Fibroblast of peridontal ligament (primary cell): ENCODE results near the gene SPINT3.
A peak's percentile ranks its signal among the peaks of the same experiment; 100 is the strongest.

Experiments used
- DNase-seq: peaks from one replicate; pipeline ENCODE4 v3.0.0-alpha.2; 2010; ENCODE audit errors: extremely low read depth

The SPINT3 gene

GRCh38 chr20:45515147-45515913 is at the start of gene SPINT3:
SPINT3 (minus strand) TSS chr20:45515622; CDS start chr20:45515608, 14 bp downstream.
- DNase-seq = no peak

DNA sequence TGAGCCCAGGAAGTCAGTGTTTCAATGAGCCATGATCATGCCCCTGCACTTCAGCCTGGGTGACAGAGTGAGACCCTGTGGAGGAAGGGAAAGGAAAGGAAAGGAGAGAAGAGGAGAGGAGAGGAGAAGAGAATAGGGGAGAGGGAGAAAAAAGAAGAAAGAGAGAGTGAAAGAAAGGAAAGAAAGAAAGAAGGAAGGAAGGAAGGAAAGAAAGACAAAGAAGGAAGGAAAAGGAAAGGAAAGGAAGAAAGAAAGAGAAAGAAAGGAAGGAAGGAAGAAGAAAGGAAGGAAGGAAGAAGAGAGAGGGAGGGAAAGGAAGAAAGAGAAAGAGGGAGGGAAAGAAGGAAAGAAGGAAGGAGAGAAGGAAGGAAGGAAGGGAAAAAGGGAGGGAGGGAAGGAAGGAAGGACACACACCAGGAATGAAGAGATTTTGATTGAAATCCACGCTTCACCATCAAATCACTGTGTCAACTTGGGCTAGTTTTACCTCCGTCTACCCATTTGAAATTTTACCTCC is 49.4 kb upstream of the SPINT3 start:
- no peak for DNase-seq

GRCh38 chr20:45555198-45555597 is 39.8 kb upstream of the SPINT3 start:
- DNase-seq = no peak

- no peak for DNase-seq
Measured at GRCh38 chr20:45552456-45552855, 37.0 kb upstream of the SPINT3 start.

DNA sequence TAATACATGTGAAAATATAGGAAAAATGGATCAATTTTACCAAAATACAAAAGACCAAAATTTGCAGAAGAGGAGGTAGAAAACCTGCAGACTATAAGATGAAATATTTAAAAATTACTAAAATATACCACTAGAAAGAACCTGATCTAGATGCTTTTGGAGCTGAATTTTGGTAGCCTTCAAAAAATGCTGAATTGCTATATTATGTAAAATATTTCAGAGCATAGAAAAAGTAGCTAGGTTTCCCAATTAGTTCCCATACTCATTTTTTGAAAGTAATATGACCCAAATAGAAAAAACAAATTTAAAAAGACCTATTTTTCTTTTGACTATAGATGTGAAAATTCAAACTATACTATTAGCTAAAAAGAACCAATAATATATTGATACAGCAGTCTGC is 35.3 kb upstream of the SPINT3 start:
- DNase-seq = no peak

GRCh38 chr20:45548410-45548809 is 33.0 kb upstream of the SPINT3 start:
- DNase-seq = no peak

DNA sequence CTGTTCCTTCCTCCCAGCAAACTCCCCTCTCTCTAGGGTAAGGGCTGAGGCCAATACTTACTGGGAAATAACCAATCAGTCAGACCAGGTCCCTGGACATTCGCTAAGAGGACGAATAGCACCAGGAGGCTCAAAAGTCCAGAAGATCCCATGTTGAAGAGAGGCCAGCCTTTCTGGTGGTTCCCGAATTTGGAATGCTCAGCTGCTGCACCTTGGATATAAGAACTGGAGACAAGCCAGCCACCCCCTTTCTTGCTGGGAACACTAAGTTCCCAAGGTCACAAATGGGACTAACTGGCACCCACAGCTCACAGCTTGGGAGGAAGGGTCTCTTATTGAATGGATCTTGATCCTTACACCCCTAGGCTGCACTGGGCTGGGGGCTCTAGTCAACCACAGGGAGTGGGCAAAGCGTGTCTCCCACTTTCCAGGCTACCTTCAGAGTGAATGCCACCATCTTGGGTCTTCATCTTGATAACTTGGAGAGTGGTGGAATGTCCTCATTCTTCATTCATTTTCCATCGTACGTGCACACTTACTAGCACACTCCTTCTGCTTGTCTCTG is 31.9 kb upstream of the SPINT3 start, which contains the start of gene EPPIN:
TSS of gene EPPIN (minus strand) at position 196 of the 565 bp plus-strand sequence. CDS start at position 152, 44 bp downstream.
- DNase-seq = no peak

DNA sequence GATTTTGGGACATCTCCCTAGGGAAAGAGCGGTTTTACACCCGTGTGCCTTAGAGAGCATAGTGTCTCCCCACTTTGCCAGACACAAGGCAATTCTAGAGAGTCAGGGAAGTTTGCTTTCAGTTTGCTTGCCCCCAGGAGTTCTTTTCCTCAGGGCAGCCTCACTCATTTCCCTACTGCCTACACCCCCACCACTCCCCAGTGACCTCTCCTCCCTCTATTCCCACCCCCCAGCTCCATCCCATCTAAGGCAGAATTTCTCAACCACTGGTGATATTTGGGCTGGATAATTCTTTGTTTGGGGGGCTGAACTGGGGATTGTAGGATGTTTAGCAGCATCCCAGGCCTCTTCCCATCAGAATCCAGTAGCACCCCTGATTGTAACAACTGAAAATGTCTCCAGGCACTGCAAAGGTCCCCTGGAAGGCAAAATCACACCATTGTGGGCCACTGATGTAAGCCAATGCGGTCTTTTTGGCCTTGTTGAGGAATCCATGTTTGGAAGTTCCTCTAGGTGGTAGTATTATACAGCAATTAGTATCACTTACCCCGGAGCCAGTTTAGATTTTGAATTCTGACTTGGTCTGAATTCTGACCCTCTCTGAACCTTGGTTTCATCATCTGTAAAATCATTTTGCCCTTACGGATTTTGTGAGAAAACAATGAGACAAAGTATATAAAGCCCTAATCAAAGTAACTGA is 30.5 kb upstream of the SPINT3 start:
- peak; percentile 72 for DNase-seq

DNA sequence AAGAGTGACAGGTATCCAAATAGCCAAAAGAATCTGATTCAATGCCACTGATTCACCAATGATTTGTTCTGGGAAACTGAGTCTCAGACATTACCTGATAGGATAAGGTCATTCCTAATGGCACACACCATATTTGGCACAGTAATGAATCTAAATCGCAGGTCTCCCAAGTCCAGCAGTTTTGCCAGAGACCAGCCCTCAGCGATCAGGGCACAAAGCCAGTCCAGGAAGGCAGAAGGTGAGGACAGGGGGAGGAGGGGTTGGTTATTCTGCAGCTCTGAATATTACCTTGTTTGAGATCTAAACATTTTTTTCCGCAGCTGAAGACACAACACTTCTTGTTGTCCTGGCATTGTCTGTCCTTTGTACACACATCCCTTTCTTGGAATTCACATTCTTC is 29.9 kb upstream of the SPINT3 start:
- DNase-seq = no peak

DNA sequence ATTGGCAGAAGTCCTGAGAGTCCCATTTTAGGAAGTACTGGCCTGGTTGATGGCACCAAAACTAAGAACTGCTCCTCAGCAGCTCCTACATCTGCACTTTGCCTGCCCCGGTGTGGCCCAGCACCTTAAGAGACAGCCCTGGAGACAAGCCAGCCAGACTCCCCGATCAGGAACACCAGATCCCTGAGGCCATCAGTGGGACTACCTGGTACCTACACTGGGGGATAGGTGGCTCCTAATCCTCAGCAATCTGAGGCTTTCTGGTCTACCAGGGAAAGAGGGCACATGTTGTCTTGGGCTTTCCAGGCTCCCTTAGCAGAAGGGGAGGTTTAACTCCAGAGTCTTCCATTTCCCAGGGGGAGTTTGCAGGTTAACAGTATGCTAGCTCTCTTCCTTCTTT is 24.0 kb upstream of the SPINT3 start, which contains the start of gene WFDC6:
TSS of gene WFDC6 (minus strand) at position 101 of the 400 bp plus-strand sequence. CDS start at position 26, 75 bp downstream.
- no peak for DNase-seq

DNA sequence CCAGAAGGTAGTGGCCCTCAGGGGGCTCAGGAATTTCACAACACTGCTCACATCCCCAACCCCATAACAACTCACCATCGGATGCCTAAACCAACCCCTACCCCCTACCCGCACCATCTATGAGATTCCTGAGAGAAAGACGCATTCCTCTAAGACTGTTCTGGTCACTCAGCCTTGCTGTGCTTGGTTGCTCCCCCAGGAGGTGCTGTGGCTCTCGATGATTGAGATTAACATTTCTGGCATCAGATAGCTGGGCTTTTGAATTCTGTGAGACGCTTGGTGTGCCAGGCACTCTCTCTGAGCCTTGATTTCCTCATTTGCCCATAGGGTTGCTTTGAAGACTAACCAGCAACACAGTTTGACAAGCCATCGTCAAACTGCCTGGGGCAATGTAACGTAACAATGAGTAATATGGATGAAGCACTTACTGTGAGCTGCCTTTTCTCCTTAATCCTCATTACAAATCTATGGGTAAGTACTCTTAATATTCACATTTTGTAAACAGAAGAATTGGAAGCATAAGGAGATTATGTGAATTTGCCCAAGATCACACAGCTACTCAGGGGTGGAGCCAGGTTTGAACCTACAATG is 22.9 kb upstream of the SPINT3 start:
- no peak for DNase-seq

GRCh38 chr20:45527294-45527693 is 11.9 kb upstream of the SPINT3 start:
- DNase-seq = no peak

DNA sequence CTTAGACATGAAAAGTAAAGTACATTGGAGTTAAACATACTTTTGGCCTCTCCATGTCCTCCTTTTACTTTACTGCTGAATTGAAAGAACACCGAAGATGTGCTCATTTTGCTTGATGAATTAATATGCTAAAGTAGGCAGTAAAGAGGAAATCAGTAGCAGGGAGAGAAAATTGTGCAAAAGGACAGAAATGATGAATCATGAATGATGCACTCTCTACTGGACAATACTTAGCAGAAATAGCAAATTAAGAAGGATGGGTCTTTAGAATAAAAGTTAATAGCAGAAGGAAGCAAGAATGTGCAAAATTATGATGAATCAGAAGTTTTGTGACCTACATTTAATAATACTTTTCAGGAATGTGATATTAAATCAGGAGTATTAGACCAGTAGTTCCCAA is 8.4 kb upstream of the SPINT3 start:
- no peak for DNase-seq

- DNase-seq = no peak
Measured at GRCh38 chr20:45518282-45518681, 2.9 kb upstream of the SPINT3 start.

DNA sequence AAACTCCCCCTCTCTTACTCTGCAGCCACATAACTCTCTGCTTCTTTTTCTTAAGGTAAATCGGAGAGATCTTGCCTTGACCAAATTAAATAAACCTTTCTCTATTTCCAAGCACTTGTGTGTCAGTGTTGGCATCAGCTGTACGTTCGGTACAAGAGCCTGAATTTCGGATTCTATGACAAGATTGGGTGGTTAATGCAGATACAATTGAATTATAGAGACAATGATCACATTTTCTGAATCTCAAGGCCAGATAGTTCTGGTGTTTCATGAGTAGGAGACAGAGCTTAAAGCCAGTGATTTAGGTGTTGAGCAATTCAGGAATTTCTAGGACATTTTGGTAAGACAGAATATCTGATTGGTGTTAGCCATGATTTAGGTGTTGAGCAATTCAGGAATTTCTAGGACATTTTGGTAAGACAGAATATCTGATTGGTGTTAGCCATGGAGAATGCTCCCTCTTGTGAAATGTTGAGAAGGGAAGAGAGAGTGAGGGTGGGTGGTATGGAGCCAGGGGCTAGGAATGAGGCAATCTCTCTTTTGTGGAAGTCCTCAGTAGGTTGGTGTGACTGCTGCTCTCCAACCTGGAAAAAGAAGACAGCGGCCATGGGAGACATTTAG is 5.1 kb downstream of the SPINT3 start:
- DNase-seq = peak; percentile 5

GRCh38 chr20:45509091-45509490 is 6.3 kb downstream of the SPINT3 start:
- DNase-seq = no peak

DNA sequence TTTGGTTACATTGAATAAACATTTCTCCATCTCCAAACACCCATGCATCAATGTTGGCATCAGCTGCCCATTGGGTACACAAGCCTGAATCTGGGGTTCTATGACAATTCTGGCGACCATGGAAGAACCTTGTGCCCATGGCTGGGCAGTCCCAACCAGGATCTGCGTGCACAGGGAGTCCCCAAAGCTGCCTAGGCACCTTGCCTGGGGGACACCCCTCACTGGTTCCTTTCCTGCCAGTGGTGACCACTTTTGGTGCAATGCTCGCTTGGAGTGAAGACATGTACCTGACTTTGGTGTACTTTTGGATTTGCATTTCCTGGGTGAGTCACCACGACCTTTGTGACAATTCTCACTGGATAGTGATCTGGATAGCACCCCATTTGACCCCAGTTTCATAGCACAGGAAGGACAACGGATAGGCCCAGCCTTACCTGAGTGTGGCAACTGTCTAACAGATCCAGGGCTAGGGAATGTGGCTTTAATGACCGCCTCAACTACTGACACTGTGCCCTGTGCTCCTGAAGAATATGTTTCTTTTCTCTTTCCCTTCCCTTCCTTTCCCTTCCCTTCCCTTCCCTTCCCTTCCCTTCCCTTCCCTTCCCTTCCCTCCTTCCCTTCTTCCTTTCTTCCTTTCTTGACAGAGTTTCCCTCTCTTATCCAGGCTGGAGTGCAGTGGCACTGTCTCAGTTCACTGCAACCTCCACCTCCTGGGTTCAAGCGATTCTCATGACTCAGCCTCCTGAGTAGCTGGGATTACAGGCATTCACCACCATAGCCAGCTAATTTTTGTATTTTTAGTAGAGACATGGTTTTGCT is 7.1 kb downstream of the SPINT3 start:
- no peak for DNase-seq

- DNase-seq = no peak
Measured at GRCh38 chr20:45507011-45507820, 8.2 kb downstream of the SPINT3 start.

- DNase-seq = no peak
Measured at GRCh38 chr20:45506398-45506797, 9.0 kb downstream of the SPINT3 start.

- no peak for DNase-seq
Measured at GRCh38 chr20:45503403-45503802, 12.0 kb downstream of the SPINT3 start.
